B cell (primary cell): ENCODE measurements around the gene ITPR1. TPM values are rescaled to one million over a fixed set of nuclear protein-coding genes. Genes with fewer than 3 reads are reported as not detected.
A peak's percentile ranks its signal among the peaks of the same experiment; 100 is the strongest.

Source experiments
- ATAC-seq: fragments of 200-7000 bp; cut with Tn5 transposase; one replicate; pipeline ENCODE4 v1.10.0; 2021; ENCODE audit warnings: low read depth, mild to moderate bottlenecking, moderate number of reproducible peaks, moderate library complexity
- CTCF ChIA-PET: fragments of 350-600 bp; sonication (Branson Sonifier 250); formaldehyde crosslinking; loops from one replicate; lab custom pipeline; 2021; ENCODE audit warnings: antibody characterized with exemption, inconsistent platforms; lab: Charles Lee
- POLR2A ChIA-PET: fragments of 350-600 bp; sonication (Branson Sonifier 250); formaldehyde crosslinking; loops from one replicate; lab custom pipeline; 2021; ENCODE audit warnings: antibody characterized with exemption; lab: Charles Lee
- DNase-seq: peaks from one replicate; pipeline ENCODE4 v3.0.0; 2013
- H2AFZ ChIP-seq: 2 replicates; pipeline ENCODE4 v1.6.1; 2012; ENCODE audit warnings: mild to moderate bottlenecking, low read depth, low read length; ENCODE audit not compliant: insufficient read depth, poor library complexity, severe bottlenecking
- H3K27ac ChIP-seq, 2 donors: 1 replicate in 1 of 2; 2 replicates in 1 of 2; pipeline ENCODE4 v1.5.1; 2012 to 2013; ENCODE audit warnings: low read length in 2 of 2, mild to moderate bottlenecking in 2 of 2, moderate library complexity in 1 of 2
- H3K27me3 ChIP-seq, 4 experiments: fragments of 200-600 bp in 1 of 4; sonication (generic) in 1 of 4; replicated peaks in 1 of 4; 1 replicate in 2 of 4; 2 replicates in 2 of 4; pipeline versions ENCODE4 v1.6.1 to v1.7.0; 2013 to 2016; ENCODE audit warnings: low read length in 3 of 4, mild to moderate bottlenecking in 2 of 4, mixed read lengths in 1 of 4, moderate library complexity in 1 of 4; ENCODE audit not compliant: insufficient read depth in 4 of 4, control insufficient read depth in 3 of 4; ENCODE audit errors: control extremely low read depth in 1 of 4
- H3K36me3 ChIP-seq, 2 experiments: replicated peaks in 1 of 2; 1 replicate in 1 of 2; 2 replicates in 1 of 2; pipeline versions ENCODE4 v1.6.1 to v1.7.1; 2013; ENCODE audit warnings: low read length in 1 of 2; ENCODE audit not compliant: insufficient read depth in 2 of 2, control insufficient read depth in 1 of 2; ENCODE audit errors: control extremely low read depth in 1 of 2, extremely low read depth in 1 of 2
- H3K4me1 ChIP-seq, 2 donors: fragments of 200-600 bp in 1 of 2; sonication (generic) in 1 of 2; 1 replicate in 1 of 2; 2 replicates in 1 of 2; pipeline versions ENCODE4 v1.5.1 to v1.6.1; 2013 to 2017; ENCODE audit warnings: low read length in 2 of 2; ENCODE audit not compliant: control insufficient read depth in 2 of 2, insufficient read depth in 2 of 2
- H3K4me2 ChIP-seq: replicated peaks from 2 replicates; pipeline ENCODE3; 2012; ENCODE audit warnings: mild to moderate bottlenecking, low read depth, low read length; ENCODE audit not compliant: poor library complexity, severe bottlenecking
- H3K4me3 ChIP-seq, 5 experiments: fragments of 200-600 bp in 1 of 5; sonication (generic) in 1 of 5; 1 replicate in 3 of 5; 2 replicates in 2 of 5; pipeline versions ENCODE4 v1.5.1 to v1.7.0; 2011 to 2016; ENCODE audit warnings: low read length in 4 of 5, mild to moderate bottlenecking in 4 of 5, low read depth in 2 of 5, control low read depth in 1 of 5, moderate library complexity in 1 of 5; ENCODE audit not compliant: insufficient read depth in 1 of 5; ENCODE audit errors: control extremely low read depth in 1 of 5, extremely low read depth in 1 of 5
- H3K79me2 ChIP-seq: fragments of 200-600 bp; sonication (generic); one replicate; pipeline ENCODE4 v1.6.0; 2016; ENCODE audit warnings: low read length; ENCODE audit not compliant: control insufficient read depth, insufficient read depth
- H3K9ac ChIP-seq: fragments of 200-600 bp; sonication (generic); 2 replicates; pipeline ENCODE4 v1.6.1; 2017; ENCODE audit warnings: mild to moderate bottlenecking, low read length, moderate library complexity
- H3K9me3 ChIP-seq, 3 donors: one replicate each; pipeline versions ENCODE4 v1.6.1 to v1.7.1; 2013; ENCODE audit warnings: low read length in 2 of 3; ENCODE audit not compliant: control insufficient read depth in 2 of 3, insufficient read depth in 1 of 3; ENCODE audit errors: control extremely low read depth in 1 of 3
- H4K20me1 ChIP-seq: 2 replicates; pipeline ENCODE4 v1.6.0; 2012; ENCODE audit warnings: mild to moderate bottlenecking, low read length; ENCODE audit not compliant: insufficient read depth, control insufficient read depth, poor library complexity, severe bottlenecking
- H3K27ac Mint-ChIP-seq: one replicate; pipeline ENCODE4 v1.8.0; 2021; ENCODE audit warnings: mixed read lengths
- H3K27me3 Mint-ChIP-seq: one replicate; pipeline ENCODE4 v1.8.0; 2021; ENCODE audit warnings: mixed read lengths
- H3K4me1 Mint-ChIP-seq: one replicate; pipeline ENCODE4 v1.8.0; 2021; ENCODE audit warnings: mixed read lengths
- H3K4me3 Mint-ChIP-seq: one replicate; pipeline ENCODE4 v1.8.0; 2021; ENCODE audit warnings: mixed read lengths
- H3K9me3 Mint-ChIP-seq: one replicate; pipeline ENCODE4 v1.8.0; 2022; ENCODE audit warnings: mixed read lengths; ENCODE audit not compliant: insufficient read depth
- EZH2 ChIP-seq: IDR thresholded peaks from 2 replicates; pipeline ENCODE4 v1.6.1; 2012; ENCODE audit warnings: borderline replicate concordance, low read depth, mild to moderate bottlenecking, moderate library complexity, low read length; ENCODE audit not compliant: insufficient read depth, poor library complexity, severe bottlenecking
- WGBS: methylation state at CpG from one replicate; pipeline ENCODE4 v1.1.5; 2013; ENCODE audit warnings: missing lambda C conversion rate; ENCODE audit not compliant: insufficient coverage; 5-methylcytosine and 5-hydroxymethylcytosine counted together
- intact Hi-C: fragments of 100-400 bp; cut with micrococcal nuclease; formaldehyde crosslinking; loops from one replicate; pipeline ENCODE4 v1.10.0; 2022
- polyA plus RNA-seq: library from polyadenylated mRNA; depleted of rRNA; stranded (reverse); fragments of >200 nt; gene quantifications from 2 replicates; pipeline ENCODE4 v1.2.3, GENCODE V29; 2012
- total RNA-seq, 2 donors: library from RNA; stranded (reverse); fragments of 120-200 nt in 1 of 2; gene quantifications; 1 replicate in 1 of 2; 2 replicates in 1 of 2; pipeline versions ENCODE4 v1.2.3 to v1.2.4, GENCODE V29; 2013 to 2022
- TF ChIP-seq, protein P1 (sequence below): fragments of 200-600 bp; IDR thresholded peaks from one replicate; pipeline ENCODE4 v1.8.0; 2022; ENCODE audit warnings: antibody characterized with exemption, mild to moderate bottlenecking

The ITPR1 gene
- total and polyA plus RNA-seq, 2 donors (not counting 1 experiment from before 2014, with no cell fraction given) = 64.0 to 332 TPM

DNA sequence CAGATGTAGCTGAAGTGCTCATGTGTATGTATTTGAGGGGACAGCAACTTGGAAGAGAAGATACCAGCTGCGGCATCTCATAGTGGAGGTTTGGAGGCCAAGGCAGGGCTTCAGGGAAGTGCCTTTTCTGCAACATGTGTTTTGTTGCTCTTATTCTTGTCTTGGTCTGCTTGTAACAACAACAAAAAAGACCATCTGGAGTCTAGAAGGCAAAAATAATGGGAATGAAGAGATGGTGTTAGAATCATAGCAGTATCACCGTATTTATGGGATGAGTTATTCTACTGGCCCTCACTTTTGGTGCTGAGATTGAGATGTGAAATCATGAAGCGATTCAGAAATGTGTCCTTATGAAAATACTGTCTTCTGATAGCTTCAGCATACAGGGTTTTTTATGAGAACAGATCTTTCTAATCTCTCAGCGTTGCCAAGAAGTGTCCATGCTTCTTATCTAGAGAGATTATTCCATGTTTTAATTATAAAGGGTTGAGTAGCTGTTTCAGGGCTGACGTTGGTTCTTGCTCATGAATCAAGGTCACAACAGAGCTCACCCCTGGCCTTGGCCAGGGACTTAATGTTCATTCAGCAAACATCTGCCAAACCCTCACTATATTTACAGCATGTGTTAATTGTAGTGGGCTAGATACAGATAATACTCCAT, 58.0 kb downstream of the ITPR1 start:
- CTCF ChIA-PET = interaction anchor here (1.3 kb wide), 1 partner anchor 200 kb away, joined by 9 read pairs; no protein-coding TSS in a partner anchor
- TF ChIP-seq, protein P1, sequence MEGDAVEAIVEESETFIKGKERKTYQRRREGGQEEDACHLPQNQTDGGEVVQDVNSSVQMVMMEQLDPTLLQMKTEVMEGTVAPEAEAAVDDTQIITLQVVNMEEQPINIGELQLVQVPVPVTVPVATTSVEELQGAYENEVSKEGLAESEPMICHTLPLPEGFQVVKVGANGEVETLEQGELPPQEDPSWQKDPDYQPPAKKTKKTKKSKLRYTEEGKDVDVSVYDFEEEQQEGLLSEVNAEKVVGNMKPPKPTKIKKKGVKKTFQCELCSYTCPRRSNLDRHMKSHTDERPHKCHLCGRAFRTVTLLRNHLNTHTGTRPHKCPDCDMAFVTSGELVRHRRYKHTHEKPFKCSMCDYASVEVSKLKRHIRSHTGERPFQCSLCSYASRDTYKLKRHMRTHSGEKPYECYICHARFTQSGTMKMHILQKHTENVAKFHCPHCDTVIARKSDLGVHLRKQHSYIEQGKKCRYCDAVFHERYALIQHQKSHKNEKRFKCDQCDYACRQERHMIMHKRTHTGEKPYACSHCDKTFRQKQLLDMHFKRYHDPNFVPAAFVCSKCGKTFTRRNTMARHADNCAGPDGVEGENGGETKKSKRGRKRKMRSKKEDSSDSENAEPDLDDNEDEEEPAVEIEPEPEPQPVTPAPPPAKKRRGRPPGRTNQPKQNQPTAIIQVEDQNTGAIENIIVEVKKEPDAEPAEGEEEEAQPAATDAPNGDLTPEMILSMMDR = no peak
- no peak for TF ChIP-seq EZH2
- Histone ChIP-seq H3K4me1 (no peaks in the 10 kb centered on the region), H3K9ac (no peak overlapping the region), H4K20me1 (peaks cover 98% of the 10 kb centered on the region), H3K9me3 (peaks cover 0 to 2% (median 2%) of the 10 kb centered on the region in 3 donors), H3K27ac (peak overlapping the region in 1 of 2 donors; percentile 14), H3K79me2 (peaks cover 96% of the 10 kb centered on the region), H3K4me2 (no peak overlapping the region), H2AFZ (no peak overlapping the region), H3K27me3 (no peaks in the 10 kb centered on the region), H3K4me3 (no peak overlapping the region), H3K36me3 (peaks cover 8 to 21% of the 10 kb centered on the region in 2 experiments)
- H3K27ac Mint-ChIP-seq = peak overlapping the region; percentile 10
- ATAC-seq (no peak), DNase-seq (no peak)
- H3K27me3 Mint-ChIP-seq = no peaks in the 10 kb centered on the region
- WGBS = 100% methylated on average over 2 of the region's 5 CpGs
- H3K9me3 Mint-ChIP-seq = peaks cover 2% of the 10 kb centered on the region
- H3K4me3 Mint-ChIP-seq = no peak overlapping the region
- POLR2A ChIA-PET = no interaction called here
- intact Hi-C loops = no loop called here
- peaks cover 54% of the 10 kb centered on the region for H3K4me1 Mint-ChIP-seq

- Histone ChIP-seq H3K4me3 (no peak overlapping the region), H3K9ac (no peak overlapping the region), H3K79me2 (peaks cover 96% of the 10 kb centered on the region), H3K9me3 (peaks cover 0 to 9% (median 3%) of the 10 kb centered on the region in 3 donors), H4K20me1 (peaks cover 98% of the 10 kb centered on the region), H2AFZ (no peak overlapping the region), H3K36me3 (peaks cover 12 to 24% of the 10 kb centered on the region in 2 experiments), H3K27ac (no peak overlapping the region), H3K27me3 (no peaks in the 10 kb centered on the region), H3K4me1 (no peaks in the 10 kb centered on the region), H3K4me2 (no peak overlapping the region)
- ATAC-seq (no peak), DNase-seq (no peak)
- H3K9me3 Mint-ChIP-seq = peaks cover 9% of the 10 kb centered on the region
- H3K27me3 Mint-ChIP-seq = no peaks in the 10 kb centered on the region
- CTCF ChIA-PET = interaction anchor here (0.9 to 1.9 kb wide), 3 partner anchors 8 to 201 kb away, joined by 3 to 9 read pairs (median 4); no protein-coding TSS in a partner anchor
- intact Hi-C loops = no loop called here
- no peak for TF ChIP-seq EZH2
- TF ChIP-seq, protein P1 = no peak
- POLR2A ChIA-PET = no interaction called here
- no peak overlapping the region for H3K4me3 Mint-ChIP-seq
- no CpG with 5 or more reads among the region's 4 CpGs for WGBS
- H3K27ac Mint-ChIP-seq = no peak overlapping the region
- peaks cover 50% of the 10 kb centered on the region for H3K4me1 Mint-ChIP-seq
Observed at GRCh38 chr3:4551794-4552442, 58.8 kb downstream of the ITPR1 start.
